ENCODE results near the gene TSHZ3.

DNA sequence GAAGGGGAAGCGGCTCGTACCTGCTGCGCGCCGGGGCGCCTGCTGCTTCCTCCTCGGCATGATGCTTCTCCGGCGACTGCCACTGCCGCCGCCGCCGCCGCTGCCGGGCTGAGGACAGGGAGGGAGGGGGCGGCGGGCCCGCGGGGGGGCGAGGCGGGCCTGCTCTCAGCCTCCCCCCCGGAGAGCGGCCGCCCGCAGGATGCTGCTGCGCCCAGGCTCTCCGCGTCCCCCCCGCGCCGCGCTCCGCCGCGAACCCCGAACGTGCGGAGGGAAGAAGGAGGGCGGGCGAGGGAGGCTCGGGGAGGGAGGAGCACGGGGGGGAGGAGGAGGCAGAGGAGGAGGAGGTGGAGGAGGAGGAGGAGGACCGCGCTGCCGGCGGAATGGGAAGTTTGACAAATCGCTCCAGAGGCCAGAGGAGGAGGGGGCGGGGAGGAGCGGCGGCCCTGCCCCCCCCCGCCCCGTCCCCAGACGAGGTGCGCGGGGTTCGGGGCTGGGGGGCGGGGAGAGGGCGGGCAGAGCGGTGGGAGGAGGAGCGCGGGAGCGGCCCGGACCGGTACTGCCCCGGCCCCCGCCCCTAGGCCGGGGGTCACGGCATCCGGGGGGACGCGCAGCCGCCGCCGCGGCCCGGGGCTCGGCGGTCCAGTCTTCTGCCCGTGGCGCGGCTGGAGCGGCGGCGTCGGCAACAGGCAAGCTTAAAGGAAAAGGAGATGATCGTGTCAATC, at the start of gene TSHZ3:
- TF ChIP-seq TAF1 (IDR thresholded peaks at IDR 0.05; ENCODE audit: borderline replicate concordance, insufficient read depth, low read length), result no peak
- TF ChIP-seq POLR2AphosphoS5 (IDR thresholded peaks at IDR 0.05; ENCODE audit: low read depth, low read length), result no peak
- TF ChIP-seq REST (IDR thresholded peaks at IDR 0.05; ENCODE audit: insufficient read depth in 1 of 2, low read depth in 2 of 2, low read length in 2 of 2), result no peak

All from PFSK-1 (cell line).